Keratinocyte (primary cell): Measurements from ENCODE around the gene PPY. TPM values are rescaled to one million over a fixed set of nuclear protein-coding genes. Genes with fewer than 3 reads are reported as not detected.

ENCODE experiments used
- DNase-seq: peaks from one replicate; pipeline ENCODE4 v3.0.0-alpha.2; 2011; ENCODE audit warnings: low read depth, missing footprints, low spot score
- FAIRE-seq: peaks from 2 replicates; lab custom pipeline; 2011; peaks lifted over from hg19 to GRCh38; lab: Jason Lieb, UNC
- H2AFZ ChIP-seq: 2 replicates; pipeline ENCODE4 v1.6.0; 2012; ENCODE audit warnings: low read length, control low read depth, inconsistent platforms; ENCODE audit not compliant: control insufficient read depth
- H3K27ac ChIP-seq: 2 replicates; pipeline ENCODE4 v1.5.1; 2011; ENCODE audit warnings: low read length; ENCODE audit not compliant: control insufficient read depth, insufficient read depth
- H3K27me3 ChIP-seq: 3 replicates; pipeline ENCODE4 v1.6.0; 2011; ENCODE audit warnings: low read length; ENCODE audit not compliant: control insufficient read depth, insufficient read depth; ENCODE audit errors: extremely low read depth
- H3K36me3 ChIP-seq, 2 experiments: 2 replicates in 1 of 2; 3 replicates in 1 of 2; pipeline ENCODE4 v1.5.1; 2011; ENCODE audit warnings: low read length in 2 of 2, mild to moderate bottlenecking in 1 of 2; ENCODE audit not compliant: control insufficient read depth in 2 of 2, insufficient read depth in 2 of 2; ENCODE audit errors: extremely low read depth in 1 of 2
- H3K4me1 ChIP-seq: 3 replicates; pipeline ENCODE4 v1.5.1; 2011; ENCODE audit warnings: low read length; ENCODE audit not compliant: control insufficient read depth, insufficient read depth; ENCODE audit errors: extremely low read depth
- H3K4me2 ChIP-seq: 3 replicates; pipeline ENCODE4 v1.6.0; 2011; ENCODE audit warnings: low read depth, low read length; ENCODE audit not compliant: control insufficient read depth, insufficient read depth; ENCODE audit errors: extremely low read depth
- H3K4me3 ChIP-seq, 3 experiments: fragments of 200-600 bp in 1 of 3; sonication (generic) in 1 of 3; 2 replicates in 2 of 3; 3 replicates in 1 of 3; pipeline ENCODE4 v1.5.1; 2011 to 2016; ENCODE audit warnings: low read length in 3 of 3, mild to moderate bottlenecking in 3 of 3, control low read depth in 2 of 3, inconsistent platforms in 1 of 3, low read depth in 1 of 3, mixed read lengths in 1 of 3, mixed run types in 1 of 3, moderate library complexity in 1 of 3; ENCODE audit not compliant: control insufficient read depth in 2 of 3, insufficient read depth in 2 of 3; ENCODE audit errors: extremely low read depth in 1 of 3
- H3K79me2 ChIP-seq: 2 replicates; pipeline ENCODE4 v1.6.0; 2012; ENCODE audit warnings: low read length; ENCODE audit not compliant: control insufficient read depth, insufficient read depth
- H3K9ac ChIP-seq: 3 replicates; pipeline ENCODE4 v1.6.0; 2011; ENCODE audit warnings: low read length; ENCODE audit not compliant: control insufficient read depth, insufficient read depth; ENCODE audit errors: extremely low read depth
- H3K9me1 ChIP-seq: 3 replicates; pipeline ENCODE4 v1.6.0; 2011; ENCODE audit warnings: low read length; ENCODE audit not compliant: control insufficient read depth, insufficient read depth; ENCODE audit errors: extremely low read depth
- H3K9me3 ChIP-seq: 2 replicates; pipeline ENCODE4 v1.5.1; 2012; ENCODE audit warnings: low read depth, low read length; ENCODE audit not compliant: control insufficient read depth
- H4K20me1 ChIP-seq: 3 replicates; pipeline ENCODE4 v1.6.0; 2011; ENCODE audit warnings: low read length; ENCODE audit not compliant: control insufficient read depth, insufficient read depth; ENCODE audit errors: extremely low read depth
- EZH2 ChIP-seq: IDR thresholded peaks from one replicate; pipeline ENCODE4 v1.6.1; 2012; ENCODE audit warnings: inconsistent platforms, mild to moderate bottlenecking, low read length, moderate library complexity
- dilution Hi-C: fragments of 300-500 bp; cut with MboI; formaldehyde crosslinking; loops from one replicate; pipeline ENCODE4 v1.7.0; 2020; ENCODE audit warnings: low sequenced_read_pairs; ENCODE audit not compliant: extremely low pct_ligation_motif_present
- polyA plus RNA-seq, 5 experiments: library from polyadenylated mRNA; depleted of rRNA in 3 of 5; stranded (reverse) in 3 of 5; stranded (forward) in 1 of 5; unstranded in 1 of 5; fragments of >200 nt; gene quantifications; 1 replicate in 1 of 5; 2 replicates in 3 of 5; 3 replicates in 1 of 5; pipeline versions ENCODE4 v1.2.1 to v1.2.3, GENCODE V29; 2011 to 2012; ENCODE audit warnings: missing spikeins in 2 of 5, low read depth in 1 of 5, low replicate concordance in 1 of 5
- TF ChIP-seq, protein P1 (sequence below), 3 experiments: IDR thresholded peaks in 1 of 3; conservative IDR thresholded peaks in 1 of 3; optimal IDR thresholded peaks in 1 of 3; 2 replicates in 2 of 3; 3 replicates in 1 of 3; pipeline versions ENCODE3 to v1.5.1; 2011; ENCODE audit warnings: low read length in 3 of 3, mild to moderate bottlenecking in 3 of 3, moderate library complexity in 2 of 3, control low read depth in 1 of 3, inconsistent platforms in 1 of 3; ENCODE audit not compliant: insufficient read depth in 2 of 3; ENCODE audit errors: extremely low read depth in 1 of 3

The PPY gene
- polyA plus RNA-seq, 1 donor (not counting 4 experiments of a cell fraction or from before 2014, with no cell fraction given) = not detected

DNA sequence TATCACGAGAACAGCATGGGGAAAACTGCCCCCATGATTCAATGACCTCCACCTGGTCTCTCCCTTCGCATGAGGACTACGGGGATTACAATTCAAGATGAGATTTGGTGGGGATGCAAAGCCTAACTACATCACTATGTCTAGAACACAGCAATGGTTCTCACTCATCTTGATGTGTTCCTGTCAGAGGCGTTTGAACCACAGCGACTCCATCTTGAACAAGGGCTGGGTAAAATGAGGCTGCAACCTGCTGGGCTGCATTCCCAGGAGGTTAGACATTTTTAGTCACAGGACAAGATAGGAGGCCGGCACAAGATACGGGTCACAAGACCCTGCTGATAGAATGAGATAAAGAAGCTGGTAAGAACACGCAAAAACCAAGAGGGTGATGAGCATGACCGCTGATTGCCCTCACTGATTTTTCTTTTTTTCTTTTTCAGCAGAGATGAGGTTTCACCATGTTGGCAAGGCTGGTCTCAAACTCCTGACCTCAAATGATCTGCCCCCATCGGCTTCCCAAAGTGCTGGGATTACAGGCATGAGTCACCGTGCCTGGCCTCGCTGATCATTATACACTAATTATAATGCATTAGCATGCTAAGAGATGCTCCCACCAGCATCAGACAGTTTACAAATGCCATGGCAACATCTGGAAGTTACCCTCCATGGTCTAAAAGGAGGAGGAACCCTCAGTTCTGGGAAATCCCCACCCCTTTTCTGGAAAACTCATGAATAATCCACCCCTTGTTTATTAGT is 3.0 kb upstream of the PPY start:
- no peaks in the 10 kb centered on the region for H3K36me3 ChIP-seq
- H3K9me3 ChIP-seq = no peaks in the 10 kb centered on the region
- DNase-seq = no peak
- peaks cover 10% of the 10 kb centered on the region for H3K4me1 ChIP-seq
- H3K79me2 ChIP-seq = no peaks in the 10 kb centered on the region
- H3K9ac ChIP-seq = no peak overlapping the region
- no peak overlapping the region for H3K27ac ChIP-seq
- no peaks in the 10 kb centered on the region for H4K20me1 ChIP-seq
- dilution Hi-C loops = no loop called here
- H3K4me3 ChIP-seq = no peak overlapping the region
- H2AFZ ChIP-seq = no peak overlapping the region
- H3K4me2 ChIP-seq = no peak overlapping the region
- no peak for FAIRE-seq
- peaks cover 5% of the 10 kb centered on the region for H3K27me3 ChIP-seq
- TF ChIP-seq, protein P1, sequence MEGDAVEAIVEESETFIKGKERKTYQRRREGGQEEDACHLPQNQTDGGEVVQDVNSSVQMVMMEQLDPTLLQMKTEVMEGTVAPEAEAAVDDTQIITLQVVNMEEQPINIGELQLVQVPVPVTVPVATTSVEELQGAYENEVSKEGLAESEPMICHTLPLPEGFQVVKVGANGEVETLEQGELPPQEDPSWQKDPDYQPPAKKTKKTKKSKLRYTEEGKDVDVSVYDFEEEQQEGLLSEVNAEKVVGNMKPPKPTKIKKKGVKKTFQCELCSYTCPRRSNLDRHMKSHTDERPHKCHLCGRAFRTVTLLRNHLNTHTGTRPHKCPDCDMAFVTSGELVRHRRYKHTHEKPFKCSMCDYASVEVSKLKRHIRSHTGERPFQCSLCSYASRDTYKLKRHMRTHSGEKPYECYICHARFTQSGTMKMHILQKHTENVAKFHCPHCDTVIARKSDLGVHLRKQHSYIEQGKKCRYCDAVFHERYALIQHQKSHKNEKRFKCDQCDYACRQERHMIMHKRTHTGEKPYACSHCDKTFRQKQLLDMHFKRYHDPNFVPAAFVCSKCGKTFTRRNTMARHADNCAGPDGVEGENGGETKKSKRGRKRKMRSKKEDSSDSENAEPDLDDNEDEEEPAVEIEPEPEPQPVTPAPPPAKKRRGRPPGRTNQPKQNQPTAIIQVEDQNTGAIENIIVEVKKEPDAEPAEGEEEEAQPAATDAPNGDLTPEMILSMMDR (optimal IDR thresholded peaks at IDR 0.05 in 1 of 3, IDR thresholded peaks at IDR 0.05 in 1 of 3, conservative IDR thresholded peaks at IDR 0.05 in 1 of 3; ENCODE audit: extremely low read depth in 1 of 3, insufficient read depth in 2 of 3, low read length in 3 of 3) = no peak
- TF ChIP-seq EZH2 = no peak
- H3K9me1 ChIP-seq = no peaks in the 10 kb centered on the region

DNA sequence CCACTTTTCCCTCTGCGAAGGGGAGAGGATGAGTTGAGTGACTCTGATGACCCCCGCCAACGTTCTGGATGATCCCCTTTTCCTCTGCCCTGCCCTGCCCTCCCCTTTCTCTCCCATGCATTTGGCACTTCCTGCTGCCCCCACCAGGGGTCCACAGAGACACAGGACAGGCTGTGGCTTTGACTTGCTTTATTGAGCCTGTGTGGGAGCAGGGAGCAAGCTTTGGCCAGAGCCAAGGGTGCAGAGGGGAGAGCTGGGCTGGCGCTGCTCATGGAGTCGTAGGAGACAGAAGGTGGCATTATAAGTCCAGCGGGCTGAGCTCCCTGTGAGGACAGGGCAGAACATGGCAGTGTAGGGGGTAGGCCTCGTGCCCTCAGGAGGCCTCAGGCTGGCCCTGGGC is 1.6 kb downstream of the PPY start:
- no peak overlapping the region for H3K9ac ChIP-seq
- H3K9me3 ChIP-seq = no peaks in the 10 kb centered on the region
- dilution Hi-C loops = no loop called here
- H3K4me2 ChIP-seq = no peak overlapping the region
- H3K79me2 ChIP-seq = no peaks in the 10 kb centered on the region
- no peaks in the 10 kb centered on the region for H4K20me1 ChIP-seq
- no peak overlapping the region for H2AFZ ChIP-seq
- H3K36me3 ChIP-seq = no peaks in the 10 kb centered on the region
- H3K9me1 ChIP-seq = no peaks in the 10 kb centered on the region
- DNase-seq (no peak), FAIRE-seq (no peak)
- H3K27ac ChIP-seq = no peak overlapping the region
- TF ChIP-seq EZH2 = no peak
- TF ChIP-seq, protein P1 (optimal IDR thresholded peaks at IDR 0.05 in 1 of 3, IDR thresholded peaks at IDR 0.05 in 1 of 3, conservative IDR thresholded peaks at IDR 0.05 in 1 of 3; ENCODE audit: extremely low read depth in 1 of 3, insufficient read depth in 2 of 3, low read length in 3 of 3) = peak; percentile 40 to 58 (median 45)
- peaks cover 12% of the 10 kb centered on the region for H3K4me1 ChIP-seq
- no peak overlapping the region for H3K4me3 ChIP-seq
- peaks cover 11% of the 10 kb centered on the region for H3K27me3 ChIP-seq
